NOMO-1 treated with dmso at 0.1 percent for 144 hours (cell line): ENCODE results near the gene TBXA2R.

ENCODE experiments used
- DNase-seq: peaks from one replicate; lab custom pipeline; 2025; ENCODE audit not compliant: unreplicated experiment; lab: John Stamatoyannopoulos, UW

TBXA2R gene

GRCh38 chr19:3607303-3608078, 816 bp upstream of the TBXA2R start:
- no peak for DNase-seq

- no peak for DNase-seq
Observed at GRCh38 chr19:3606174-3606689, 443 bp downstream of the TBXA2R start.

DNA sequence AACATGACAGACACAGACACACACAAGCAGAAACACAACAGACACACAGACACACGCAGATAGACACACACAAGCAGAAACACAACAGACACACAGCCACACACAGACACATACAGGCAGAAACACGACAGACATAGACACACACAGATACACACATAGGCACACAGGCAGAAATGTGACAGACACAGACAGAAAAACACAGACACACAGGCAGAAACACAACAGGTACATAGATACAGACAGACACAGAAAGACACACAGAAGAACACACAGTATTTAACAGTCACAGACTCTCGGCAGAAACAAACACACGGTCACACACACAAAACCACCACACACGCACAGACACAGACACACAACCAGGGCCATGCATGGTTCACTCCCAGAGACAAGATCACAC, 905 bp downstream of the TBXA2R start:
- DNase-seq: no peak

DNA sequence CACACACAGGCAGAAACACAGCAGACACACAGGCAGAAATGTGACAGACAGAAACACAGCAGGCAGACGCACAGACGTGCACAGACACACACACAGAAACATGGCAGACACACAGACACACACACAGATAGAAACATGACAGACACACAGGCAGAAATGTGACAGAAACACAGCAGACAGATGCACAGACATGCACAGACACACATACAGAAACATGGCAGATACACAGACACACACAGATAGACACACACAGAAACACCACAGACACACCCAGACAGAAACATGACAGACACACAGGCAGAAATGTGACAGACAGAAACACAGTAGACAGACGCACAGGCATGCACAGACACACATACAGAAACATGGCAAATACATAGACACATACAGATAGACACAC, 1.3 kb downstream of the TBXA2R start:
- no peak for DNase-seq

DNA sequence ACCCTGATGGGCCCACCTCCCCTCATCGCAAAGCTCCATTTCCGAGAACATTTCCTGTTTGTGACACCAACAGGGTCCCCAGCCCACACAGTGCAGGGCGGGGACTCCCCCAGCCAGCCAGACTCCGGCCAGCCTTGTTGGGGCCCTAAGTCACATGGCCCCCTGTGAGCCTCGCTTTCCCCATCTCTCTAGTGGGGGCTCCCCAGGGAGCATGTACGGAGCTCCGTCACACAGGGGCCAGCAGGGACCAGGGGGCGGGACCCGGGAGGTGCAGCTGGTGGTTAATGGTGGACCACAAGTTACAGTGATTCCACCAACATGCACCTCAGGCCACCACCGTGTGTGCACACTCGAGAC, 1.7 kb downstream of the TBXA2R start:
- no peak for DNase-seq

DNA sequence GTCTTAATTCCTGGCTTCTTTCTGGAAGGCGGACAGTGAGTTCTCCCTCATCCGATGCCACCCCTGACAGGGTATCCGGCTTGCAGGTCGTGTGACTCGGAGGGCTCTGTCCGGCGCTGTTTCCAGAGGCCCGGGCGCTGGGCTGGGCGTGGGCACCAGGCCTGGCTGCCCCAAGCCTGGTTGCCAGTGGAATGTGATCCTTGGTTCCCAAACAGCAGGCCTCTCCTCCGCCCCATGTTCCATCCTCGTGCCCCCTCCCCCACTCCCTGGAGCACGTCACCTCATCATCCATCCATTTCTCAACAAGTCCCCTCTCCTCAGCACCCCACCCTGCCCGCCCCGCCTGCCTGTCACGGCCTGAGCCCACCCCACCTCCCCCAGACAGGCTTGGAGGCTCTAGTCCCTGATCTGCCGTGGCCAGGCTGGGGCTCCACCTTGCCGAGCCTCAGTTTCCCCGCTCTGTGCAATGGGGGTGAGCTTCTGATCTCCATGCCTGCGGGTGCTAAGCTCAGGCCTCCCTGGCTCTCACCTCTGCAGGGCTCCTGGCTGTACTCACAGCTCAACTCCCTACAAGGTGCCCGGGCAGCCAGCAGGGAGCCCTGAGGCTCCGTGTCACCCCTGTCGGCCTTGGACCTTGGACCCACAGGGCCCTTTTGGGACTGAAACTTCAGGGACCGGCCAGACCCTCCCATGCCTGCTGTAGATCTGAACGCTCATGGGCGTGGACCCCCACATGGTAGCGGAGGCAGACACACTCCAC, 2.3 kb downstream of the TBXA2R start:
- no peak for DNase-seq

DNA sequence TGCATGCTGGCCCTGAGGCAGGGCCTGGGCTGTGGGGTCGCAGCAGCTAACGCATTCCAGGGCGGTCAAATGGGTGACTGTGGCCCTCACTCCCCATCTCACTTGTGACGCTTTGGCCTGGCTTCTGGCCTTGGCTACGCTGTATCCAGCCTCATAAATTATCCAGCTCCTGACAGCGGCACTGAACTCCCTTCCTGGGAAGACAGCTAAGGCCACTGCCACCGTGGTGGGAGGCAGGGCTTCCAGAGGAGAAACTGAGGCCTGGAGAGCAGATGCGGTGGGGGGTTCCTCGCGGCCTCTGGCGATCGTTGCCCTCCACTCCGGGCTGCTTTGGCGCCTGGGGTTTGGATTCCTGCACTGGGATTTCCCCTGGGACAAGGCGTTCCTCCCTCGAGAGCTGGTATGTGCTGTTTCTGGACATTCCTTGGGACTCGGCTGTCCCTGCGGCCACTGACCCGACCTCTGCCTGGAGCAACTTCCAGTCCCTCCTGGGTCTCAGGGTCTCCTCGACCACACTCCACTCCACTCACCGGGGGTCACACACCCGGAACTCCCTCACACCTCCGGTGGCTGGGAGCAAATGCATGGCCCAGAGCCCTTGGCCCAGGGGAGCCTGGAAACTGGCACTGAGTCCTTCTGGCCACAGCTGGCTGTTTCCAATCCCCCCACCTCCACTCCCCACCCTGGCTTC, 3.4 kb downstream of the TBXA2R start:
- no peak for DNase-seq

GRCh38 chr19:3601021-3601420, 5.7 kb downstream of the TBXA2R start:
- DNase-seq: no peak

GRCh38 chr19:3599776-3600187, 6.9 kb downstream of the TBXA2R start:
- no peak for DNase-seq

DNA sequence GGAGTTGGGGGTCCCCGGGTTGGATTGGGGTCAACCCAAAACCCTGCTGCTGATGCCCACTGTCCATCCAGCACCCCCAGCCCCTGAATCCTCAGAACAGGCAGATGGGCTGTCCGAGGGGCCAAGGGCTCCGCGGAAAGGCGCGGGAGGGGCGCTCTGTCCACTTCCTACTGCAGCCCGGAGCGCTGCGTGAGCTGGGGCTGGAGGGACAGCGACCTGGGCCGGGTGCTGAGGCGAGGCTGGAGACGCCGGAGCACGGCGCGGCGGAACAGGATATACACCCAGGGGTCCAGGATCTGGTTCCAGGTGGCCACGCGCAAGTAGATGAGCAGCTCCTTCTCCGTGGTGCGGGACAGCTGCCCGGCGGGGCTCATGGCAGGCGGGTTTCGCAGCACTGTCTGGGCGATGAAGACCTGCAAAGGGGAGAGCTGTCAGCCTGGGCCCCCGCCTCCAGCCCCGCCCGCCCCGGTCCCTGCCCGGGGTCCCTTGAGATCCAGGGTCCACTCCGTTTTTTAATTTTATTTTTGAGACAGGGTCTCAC, 11.1 kb downstream of the TBXA2R start:
- DNase-seq: no peak

- no peak for DNase-seq
Observed at GRCh38 chr19:3593156-3593555, 13.5 kb downstream of the TBXA2R start.

DNA sequence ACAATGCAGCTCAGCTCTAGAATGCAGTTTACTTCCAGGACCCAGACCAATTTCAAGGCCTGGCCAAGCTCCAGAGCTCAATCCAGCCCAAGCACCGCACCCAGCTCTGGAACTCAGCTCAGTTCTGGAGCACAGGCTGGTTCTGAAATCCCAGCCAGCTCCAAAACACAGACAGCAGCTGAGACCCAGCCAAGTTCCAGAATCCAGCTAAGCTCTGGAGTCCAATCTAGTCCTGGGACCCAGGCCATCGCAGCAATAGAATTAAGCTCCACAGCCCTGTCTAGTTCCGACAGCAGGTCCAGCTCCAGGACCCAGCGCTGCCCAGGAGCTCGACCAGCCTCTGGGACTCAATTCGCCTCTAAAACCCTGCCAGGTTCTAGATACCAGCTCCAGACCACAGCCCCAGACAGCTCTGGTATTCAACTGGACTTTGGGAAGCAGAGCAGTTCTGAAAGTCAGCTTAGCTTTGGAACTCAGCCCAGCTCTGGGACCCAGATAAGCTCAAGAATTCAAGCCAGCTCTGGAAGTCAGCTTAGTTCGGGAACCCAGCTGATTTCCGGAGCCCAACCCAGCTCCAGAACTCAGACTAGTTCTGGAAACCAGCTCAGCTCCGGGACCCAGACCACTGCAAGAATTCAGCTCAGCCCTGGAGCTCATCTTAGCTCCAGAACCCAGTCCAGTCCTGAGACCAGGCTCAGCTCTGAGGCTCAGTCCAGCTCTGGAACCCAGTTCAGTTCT, 14.6 kb downstream of the TBXA2R start:
- DNase-seq: no peak

- no peak for DNase-seq
Observed at GRCh38 chr19:3590991-3591659, 15.6 kb downstream of the TBXA2R start.

DNA sequence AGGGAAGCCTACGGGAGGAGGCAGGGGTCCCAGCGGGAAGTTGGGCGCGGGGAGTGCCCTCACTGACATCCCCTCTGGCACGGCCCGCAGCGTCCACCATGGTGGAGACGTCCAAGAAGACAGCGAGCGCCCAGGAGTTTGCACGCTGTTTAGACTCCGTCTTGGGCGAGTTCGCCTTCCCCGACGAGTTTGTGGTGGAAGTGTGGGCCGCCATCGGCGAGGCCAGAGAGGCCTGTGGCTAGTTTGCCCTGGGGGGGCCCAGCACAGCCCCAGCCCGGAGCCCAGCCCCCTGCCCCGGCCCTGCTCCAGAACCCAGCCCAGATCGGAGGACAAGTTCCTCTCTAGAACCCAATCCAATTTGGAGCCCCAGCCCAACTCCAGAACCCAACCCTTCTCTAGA, 16.7 kb downstream of the TBXA2R start:
- no peak for DNase-seq

DNA sequence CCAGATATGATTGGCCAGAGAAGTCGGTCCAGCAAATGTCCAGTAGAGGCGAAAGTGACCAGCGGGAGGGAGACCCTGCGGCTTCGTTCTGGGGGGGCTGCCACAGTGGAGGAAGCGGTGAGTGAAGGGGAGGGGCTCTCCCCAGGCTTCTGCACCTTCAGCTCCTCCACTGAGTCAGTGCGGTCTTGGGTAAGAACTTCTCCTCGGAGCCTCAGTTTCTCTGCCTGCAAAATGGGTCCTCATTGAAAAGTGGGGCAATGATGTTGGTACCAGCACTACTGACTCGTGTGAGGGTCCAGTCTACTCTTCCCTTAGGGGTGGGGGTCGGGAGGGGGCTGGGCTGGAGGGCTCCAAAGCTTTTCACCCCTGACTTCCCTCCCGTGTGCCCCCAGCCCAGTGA, 17.2 kb downstream of the TBXA2R start:
- no peak for DNase-seq

DNA sequence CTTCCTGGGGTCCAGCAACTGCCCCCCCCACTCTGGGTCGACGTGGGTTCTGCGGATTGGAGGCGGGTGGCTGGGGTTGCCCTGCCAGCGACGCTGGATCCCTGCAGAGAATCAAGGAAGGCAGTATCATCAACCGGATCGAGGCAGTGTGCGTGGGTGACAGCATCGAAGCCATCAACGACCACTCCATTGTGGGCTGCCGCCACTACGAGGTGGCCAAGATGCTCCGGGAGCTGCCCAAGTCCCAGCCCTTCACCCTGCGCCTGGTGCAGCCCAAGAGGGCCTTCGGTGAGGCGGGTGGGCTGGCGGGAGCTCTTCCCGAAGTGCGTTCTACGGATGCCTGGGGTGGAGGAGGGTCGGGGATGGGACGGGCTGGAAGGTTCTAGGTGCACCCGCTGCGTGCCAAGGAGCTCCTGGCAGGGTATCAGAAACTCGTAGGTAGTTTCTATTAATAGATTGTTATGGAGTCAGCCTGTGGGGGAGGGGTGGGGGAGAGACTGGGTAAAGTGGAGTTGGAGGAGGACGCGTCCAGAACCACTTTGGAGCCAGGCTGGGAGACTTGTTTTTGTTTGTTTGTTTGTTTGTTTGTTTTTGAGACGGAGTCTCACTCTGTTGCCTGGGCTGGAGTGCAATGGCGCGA, 19.8 kb downstream of the TBXA2R start:
- no peak for DNase-seq

- no peak for DNase-seq
Observed at GRCh38 chr19:3586127-3586626, 20.5 kb downstream of the TBXA2R start.

DNA sequence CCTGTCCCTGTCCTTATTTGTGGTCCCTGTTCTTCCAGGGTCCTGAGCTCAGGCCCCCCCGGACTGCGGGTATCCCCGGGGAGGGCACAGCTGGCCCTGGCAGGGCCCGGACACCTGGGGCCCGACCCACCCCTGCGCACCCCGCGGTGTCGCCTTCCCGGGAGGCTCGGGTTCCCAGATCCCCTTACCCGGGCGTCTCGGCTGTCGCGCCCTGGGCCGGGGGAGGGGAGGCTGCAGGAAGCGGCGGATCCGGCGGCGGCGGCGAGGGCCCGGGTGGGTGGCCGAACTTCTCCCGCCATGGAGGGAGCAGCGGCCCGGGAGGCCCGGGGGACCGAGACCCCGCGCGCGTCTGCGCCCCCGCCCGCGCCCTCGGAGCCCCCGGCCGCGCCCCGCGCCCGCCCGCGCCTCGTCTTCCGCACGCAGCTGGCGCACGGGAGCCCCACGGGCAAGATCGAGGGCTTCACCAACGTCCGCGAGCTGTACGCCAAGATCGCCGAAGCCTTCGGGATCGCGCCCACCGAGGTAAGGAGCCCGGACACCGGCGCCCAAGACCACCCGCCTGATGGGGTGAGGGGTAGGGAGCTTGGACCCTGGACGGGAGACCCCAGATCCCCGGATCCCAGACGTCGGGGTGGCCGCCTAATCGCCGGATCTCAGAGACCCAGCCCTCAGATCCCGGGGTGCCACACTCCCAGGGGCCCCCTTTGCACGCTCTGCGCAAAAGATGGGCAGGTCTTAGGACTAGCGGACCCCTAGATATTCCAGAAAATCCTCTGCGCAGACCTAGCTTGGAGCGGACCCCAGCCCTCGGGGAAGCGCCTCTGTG, 21.2 kb downstream of the TBXA2R start, which contains the start of gene GIPC3:
Gene GIPC3, plus strand, starts transcription at position 178 of the 826 bp plus-strand sequence. Its CDS starts 120 bp downstream, at position 298.
- DNase-seq: no peak
